HG03139 (cell line): ENCODE results near the gene FOXP4.

ENCODE experiments used
- ATAC-seq: cut with Tn5 transposase; IDR thresholded peaks from one replicate; pipeline ENCODE4 v1.9.1; 2021; ENCODE audit not compliant: unreplicated experiment

The FOXP4 gene

GRCh38 chr6:41582540-41582939 is 36.4 kb downstream of the FOXP4 start:
- ATAC-seq, result no peak

GRCh38 chr6:41583565-41583964 is 37.4 kb downstream of the FOXP4 start:
- no peak for ATAC-seq

DNA sequence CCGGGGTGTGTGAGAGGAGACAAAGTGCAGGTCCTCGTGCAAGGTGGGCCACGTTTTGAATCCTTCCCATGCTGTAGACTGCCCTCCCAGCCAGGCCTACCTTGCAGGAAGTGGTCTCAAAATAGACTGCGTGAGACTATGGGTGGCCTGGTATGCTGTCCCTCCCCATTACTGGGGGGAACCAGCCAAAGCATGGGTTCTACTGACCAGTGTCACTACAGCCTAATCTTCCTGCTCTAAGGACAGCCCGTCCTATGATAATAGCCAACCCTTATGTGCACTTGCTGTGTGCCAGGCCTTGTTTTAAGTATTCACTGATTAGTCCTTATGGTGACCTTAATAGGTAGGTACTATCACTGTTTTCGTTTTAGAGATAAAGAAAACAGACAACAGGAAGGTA is 38.0 kb downstream of the FOXP4 start:
- ATAC-seq, result no peak

DNA sequence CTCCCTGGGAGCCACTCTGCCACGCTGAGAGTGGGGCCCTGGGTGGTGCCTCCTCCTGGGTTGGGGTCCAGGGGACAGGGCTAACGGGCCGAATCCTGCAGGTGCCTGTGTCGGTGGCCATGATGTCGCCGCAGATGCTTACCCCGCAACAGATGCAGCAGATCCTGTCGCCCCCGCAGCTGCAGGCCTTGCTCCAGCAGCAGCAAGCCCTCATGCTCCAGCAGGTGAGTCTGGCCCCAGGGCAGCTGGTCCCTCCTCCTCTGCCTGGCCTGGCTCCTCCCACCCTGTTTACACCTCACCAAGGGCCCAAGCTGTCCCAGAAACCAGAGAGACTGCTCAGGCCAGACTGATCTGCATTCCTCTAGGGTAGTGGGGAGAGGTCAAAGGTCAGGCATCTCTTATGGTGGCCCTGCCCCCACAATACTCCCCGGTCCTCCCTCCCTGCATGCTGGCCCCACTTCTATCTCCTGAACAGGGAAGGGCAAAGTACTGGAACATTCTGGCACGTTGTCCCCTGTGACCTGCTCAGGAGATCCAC is 38.6 kb downstream of the FOXP4 start:
- no peak for ATAC-seq

DNA sequence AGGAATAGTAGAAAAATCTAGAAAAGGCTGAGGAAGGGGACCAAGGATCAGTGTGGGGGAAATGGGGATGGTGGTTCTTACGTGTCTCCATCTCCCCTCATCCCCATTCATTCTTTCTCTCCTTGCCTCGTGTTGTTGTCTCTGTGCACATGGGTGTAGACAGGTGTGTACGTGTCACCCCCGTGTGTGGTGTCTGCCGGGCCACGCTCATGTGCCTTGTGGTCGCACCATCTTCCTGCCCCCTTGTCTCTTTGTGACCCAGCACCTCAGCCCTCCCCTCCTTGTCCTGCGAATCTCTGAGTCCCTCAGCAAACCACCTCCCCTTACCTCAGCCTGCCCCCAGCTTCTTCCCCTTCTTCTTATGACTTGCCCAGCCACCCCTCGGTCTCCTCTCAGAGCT is 39.4 kb downstream of the FOXP4 start:
- no peak for ATAC-seq

GRCh38 chr6:41586252-41587007 is 40.2 kb downstream of the FOXP4 start:
- ATAC-seq, result no peak

DNA sequence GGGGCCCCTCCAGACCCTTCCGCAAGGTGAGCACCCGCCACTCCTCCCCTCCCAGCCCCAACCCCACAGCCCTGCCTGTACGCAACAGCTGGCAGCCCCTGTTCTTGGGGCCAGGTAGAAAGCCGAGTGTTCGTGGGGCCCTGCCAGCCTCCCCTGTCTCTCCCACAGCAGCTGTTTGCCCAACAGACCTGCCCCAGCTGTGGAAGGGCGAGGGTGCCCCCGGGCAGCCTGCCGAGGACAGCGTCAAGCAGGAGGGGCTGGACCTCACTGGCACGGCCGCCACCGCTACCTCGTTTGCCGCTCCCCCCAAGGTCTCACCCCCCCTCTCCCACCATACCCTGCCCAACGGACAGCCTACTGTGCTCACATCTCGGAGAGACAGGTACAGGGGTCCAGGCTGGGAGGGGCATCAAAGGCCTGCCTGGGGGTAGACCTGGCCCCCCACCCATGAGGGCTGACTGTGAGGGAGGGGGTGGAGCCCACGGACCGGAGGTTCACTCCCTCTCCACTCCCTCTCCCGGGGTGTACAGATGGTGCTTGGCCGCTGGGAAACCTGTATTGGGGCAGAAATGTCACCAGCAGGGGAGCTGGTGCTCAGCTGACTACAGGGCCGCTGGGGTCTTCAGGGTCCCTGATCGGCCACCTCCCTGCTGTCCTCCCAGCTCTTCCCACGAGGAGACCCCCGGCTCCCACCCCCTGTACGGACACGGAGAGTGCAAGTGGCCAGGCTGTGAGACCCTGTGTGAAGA is 41.1 kb downstream of the FOXP4 start:
- ATAC-seq, result no peak

DNA sequence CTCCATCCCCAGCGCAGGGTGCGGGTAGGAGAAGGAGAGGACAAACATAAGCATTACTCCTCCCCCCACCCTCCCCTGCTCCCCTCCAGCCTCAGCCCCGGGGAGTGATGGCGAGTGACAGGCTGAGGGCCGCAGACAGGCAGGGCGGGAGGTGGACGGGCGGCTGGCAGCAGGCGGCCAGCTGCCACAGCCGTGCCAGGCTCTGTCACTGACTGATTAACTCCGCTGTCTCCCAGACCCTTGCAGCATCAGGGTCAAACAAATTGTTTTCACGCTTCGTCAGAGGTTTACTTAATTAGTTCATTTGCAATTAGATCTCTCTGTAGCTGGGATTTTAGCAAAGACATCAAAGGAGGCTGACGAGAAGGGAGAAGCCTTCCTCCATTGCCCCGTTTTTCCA is 41.9 kb downstream of the FOXP4 start:
- ATAC-seq, result no peak

DNA sequence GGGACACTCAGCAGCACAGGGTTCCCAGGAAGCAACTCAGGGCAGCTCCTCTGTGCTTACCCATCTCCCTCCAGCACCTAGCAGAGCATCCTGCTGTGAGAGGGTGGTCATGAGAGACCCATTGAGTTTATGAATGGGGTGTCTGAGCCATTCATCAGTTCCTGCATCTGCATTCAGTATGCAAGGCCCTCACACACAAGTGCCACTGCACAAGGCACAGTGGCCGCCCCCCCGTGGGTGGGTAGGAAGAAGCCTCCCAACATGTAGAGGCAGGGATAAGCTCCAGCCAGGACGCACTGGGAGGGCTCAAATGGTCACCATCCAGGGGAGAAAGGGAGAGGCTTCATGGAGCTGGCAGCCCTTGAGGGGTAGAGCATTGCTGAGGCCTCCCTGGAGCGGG is 43.0 kb downstream of the FOXP4 start:
- no peak for ATAC-seq

- ATAC-seq, result no peak
Measured at GRCh38 chr6:41589636-41590622, 43.7 kb downstream of the FOXP4 start.

- no peak for ATAC-seq
Measured at GRCh38 chr6:41591122-41591521, 44.9 kb downstream of the FOXP4 start.

DNA sequence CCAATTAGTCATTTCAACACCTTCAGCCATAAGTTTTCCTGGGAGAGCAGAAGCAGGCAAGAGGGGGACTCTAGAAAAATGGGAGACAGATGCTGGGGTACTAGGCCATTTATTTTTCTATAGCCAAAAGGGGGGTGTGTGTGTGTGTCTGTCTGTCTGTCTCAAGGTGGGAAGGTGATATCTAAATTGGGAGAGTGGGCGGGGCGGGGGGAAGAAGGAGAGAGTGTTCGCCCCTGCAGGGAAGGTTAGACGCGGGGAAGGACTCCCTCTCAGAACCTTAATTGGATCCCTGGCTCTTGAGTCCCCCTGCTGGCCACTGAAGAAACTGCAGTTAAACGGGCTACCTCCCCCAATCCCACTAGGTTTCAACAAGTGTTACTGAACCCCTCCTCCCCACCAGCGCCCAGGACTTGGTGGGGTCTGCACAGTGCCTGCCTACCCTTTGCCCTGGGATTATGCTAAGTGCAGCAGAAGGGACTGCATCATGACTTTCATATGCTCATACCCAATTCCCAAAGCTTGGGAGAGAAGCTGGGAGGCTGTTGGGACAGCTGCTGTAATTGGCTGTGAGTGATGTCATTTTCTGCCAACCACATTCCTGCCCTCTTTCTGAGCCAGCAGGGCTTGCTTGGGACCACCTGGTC is 45.8 kb downstream of the FOXP4 start:
- no peak for ATAC-seq

- ATAC-seq, result no peak
Measured at GRCh38 chr6:41593406-41593805, 47.2 kb downstream of the FOXP4 start.

DNA sequence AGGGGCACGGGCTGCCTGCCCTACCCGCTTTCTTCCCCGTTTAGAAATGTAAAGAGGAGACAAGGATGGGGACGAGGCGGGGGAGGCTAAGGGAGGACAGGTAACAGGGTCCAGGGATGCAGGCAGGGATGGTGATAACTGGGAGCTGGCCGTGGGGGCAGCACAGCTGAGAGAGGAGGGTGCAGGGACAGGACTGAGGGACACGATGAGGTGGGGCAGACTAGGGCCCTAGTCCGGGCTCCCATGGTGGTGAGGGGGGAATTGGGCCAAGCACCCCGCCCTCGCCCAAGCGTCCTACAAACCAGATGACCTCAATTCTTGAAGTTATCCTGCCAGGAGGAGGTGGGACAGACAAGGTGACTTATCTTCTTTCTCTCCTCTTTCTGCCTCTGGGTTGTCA is 47.7 kb downstream of the FOXP4 start:
- no peak for ATAC-seq

DNA sequence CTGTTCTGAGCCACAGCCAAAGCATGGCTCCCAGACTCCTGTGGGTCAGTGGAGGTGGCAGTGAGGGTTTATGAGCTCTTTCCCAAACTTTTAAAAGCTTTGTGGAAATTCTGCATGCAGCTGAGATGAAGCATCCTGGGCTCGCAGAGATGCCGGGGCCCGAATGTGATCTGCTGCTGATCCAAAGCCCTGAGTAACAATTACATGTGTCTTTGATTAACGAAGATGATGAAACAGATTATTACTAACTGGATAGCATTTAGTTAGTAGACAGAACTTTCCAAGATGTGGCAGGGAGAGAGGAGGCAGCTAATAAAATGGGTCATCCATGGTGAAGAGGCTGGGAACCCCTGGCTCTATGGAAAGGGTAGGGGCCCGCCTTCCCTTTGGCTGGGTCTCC is 48.1 kb downstream of the FOXP4 start:
- no peak for ATAC-seq

DNA sequence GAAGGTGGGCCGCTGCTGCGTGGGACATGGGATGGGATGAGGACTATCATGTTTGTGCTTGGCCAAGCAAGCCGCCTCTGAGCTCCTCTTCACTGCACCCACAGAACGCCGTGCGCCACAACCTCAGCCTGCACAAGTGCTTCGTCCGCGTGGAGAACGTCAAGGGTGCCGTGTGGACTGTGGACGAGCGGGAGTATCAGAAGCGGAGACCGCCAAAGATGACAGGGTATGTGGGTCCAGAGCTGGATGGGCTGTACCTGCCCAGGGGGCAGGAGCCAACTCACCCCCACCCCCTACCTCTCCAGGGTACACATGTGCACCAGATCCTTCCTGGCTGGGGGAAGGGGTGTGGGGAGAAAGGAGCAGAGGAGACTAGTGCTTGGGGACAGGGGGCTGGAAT is 48.6 kb downstream of the FOXP4 start:
- ATAC-seq, result no peak

GRCh38 chr6:41595166-41595565 is 49.0 kb downstream of the FOXP4 start:
- no peak for ATAC-seq

GRCh38 chr6:41596096-41596685 is 50.0 kb downstream of the FOXP4 start:
- ATAC-seq, result no peak

DNA sequence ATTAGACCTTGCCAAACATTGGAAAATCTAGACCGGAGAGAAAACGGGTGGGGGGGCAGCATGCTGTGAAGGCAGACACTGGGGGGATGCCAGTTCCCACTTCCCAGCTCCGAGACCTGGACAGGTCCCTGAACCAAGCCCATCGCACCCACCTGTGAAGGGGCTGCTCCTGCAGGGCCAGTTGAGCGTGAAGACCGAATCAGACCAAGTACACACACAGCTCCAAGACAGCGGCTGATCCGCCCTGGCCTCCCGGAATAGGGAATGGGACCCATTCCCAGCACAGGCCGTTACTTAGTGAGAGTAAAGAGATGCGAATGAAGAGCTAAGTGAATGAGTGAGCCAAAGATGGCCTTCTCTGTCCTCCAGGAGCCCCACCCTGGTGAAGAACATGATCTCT is 50.6 kb downstream of the FOXP4 start:
- ATAC-seq, result no peak

DNA sequence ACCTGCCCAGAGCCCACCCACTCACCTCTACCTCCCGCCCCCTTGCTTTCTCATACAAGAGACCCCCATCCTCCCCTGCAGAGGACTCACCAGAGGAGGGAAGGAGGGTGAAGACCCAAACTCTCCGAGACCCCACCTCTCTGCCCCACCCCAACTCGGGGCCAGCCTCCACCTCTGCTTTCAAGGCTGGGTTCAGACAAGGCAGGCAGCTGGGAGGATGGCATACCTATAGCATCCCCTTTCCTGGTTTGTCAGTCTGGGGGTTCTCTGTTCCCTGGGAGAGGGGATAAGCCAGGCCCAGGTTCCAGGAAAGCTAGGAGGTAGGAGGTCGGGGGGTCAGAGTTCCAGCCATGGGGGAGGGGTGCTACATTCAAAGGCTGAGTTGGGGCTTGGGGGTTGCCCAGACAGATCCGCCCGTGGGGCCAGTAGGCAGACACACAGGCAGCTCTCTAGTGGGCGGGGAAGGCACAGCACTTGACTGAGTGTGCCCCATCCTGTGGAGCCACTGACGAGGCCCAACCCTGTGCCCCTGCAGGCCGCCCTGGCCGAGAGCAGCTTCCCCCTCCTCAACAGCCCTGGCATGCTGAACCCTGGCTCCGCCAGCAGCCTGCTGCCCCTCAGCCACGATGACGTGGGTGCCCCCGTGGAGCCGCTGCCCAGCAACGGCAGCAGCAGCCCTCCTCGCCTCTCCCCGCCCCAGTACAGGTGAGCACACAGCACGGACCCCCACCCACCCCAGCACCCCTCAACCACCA is 51.2 kb downstream of the FOXP4 start:
- no peak for ATAC-seq
